Hepatocyte (in vitro differentiated cells): ENCODE measurements around the gene RTN4RL2. TPM values are rescaled to one million over a fixed set of nuclear protein-coding genes. Genes with fewer than 3 reads are reported as not detected.

Experiments
- DNase-seq: peaks from one replicate; pipeline ENCODE4 v3.0.0-alpha.2; 2016; ENCODE audit warnings: low spot score
- H2AFZ ChIP-seq: fragments of 200-600 bp; sonication (generic); 2 replicates; pipeline ENCODE4 v1.6.0; 2016; ENCODE audit warnings: antibody characterized with exemption, mild to moderate bottlenecking
- H3K27ac ChIP-seq: fragments of 200-600 bp; sonication (generic); 2 replicates; pipeline ENCODE4 v1.5.1; 2016; ENCODE audit warnings: mild to moderate bottlenecking
- H3K27me3 ChIP-seq: fragments of 200-600 bp; sonication (generic); 2 replicates; pipeline ENCODE4 v1.6.1; 2016
- H3K36me3 ChIP-seq: fragments of 200-600 bp; sonication (generic); replicated peaks from 2 replicates; pipeline ENCODE4 v1.5.1; 2016; ENCODE audit warnings: low read depth; ENCODE audit not compliant: insufficient read depth
- H3K4me1 ChIP-seq: fragments of 200-600 bp; sonication (generic); 2 replicates; pipeline ENCODE4 v1.5.1; 2016; ENCODE audit warnings: mild to moderate bottlenecking, moderate library complexity; ENCODE audit not compliant: insufficient read depth
- H3K4me2 ChIP-seq: fragments of 200-600 bp; sonication (generic); 2 replicates; pipeline ENCODE4 v1.6.0; 2016
- H3K4me3 ChIP-seq: fragments of 200-600 bp; sonication (generic); 2 replicates; pipeline ENCODE4 v1.5.1; 2016; ENCODE audit warnings: mild to moderate bottlenecking
- H3K79me2 ChIP-seq: fragments of 200-600 bp; sonication (generic); 2 replicates; pipeline ENCODE4 v1.6.0; 2017; ENCODE audit warnings: mild to moderate bottlenecking
- H3K9me2 ChIP-seq: fragments of 200-600 bp; sonication (generic); replicated peaks from 2 replicates; pipeline ENCODE4 v1.6.0; 2017; ENCODE audit warnings: mild to moderate bottlenecking; ENCODE audit not compliant: insufficient read depth
- H3K9me3 ChIP-seq: fragments of 200-600 bp; sonication (generic); 2 replicates; pipeline ENCODE4 v1.5.1; 2016; ENCODE audit warnings: low read depth, mild to moderate bottlenecking
- H4K20me1 ChIP-seq: fragments of 200-600 bp; sonication (generic); 2 replicates; pipeline ENCODE4 v1.6.0; 2016; ENCODE audit warnings: mild to moderate bottlenecking; ENCODE audit not compliant: insufficient read depth, poor library complexity, severe bottlenecking
- CTCF ChIP-seq: fragments of 200-600 bp; sonication (generic); IDR thresholded peaks from 2 replicates; pipeline ENCODE4 v1.5.1; 2016; ENCODE audit warnings: antibody characterized with exemption, mild to moderate bottlenecking; ENCODE audit not compliant: poor library complexity
- EZH2 ChIP-seq: fragments of 200-600 bp; sonication (generic); IDR thresholded peaks from 2 replicates; pipeline ENCODE4 v1.6.1; 2016; ENCODE audit warnings: antibody characterized with exemption, mild to moderate bottlenecking, borderline replicate concordance
- EZH2phosphoT487 ChIP-seq: fragments of 200-600 bp; sonication (generic); IDR thresholded peaks from one replicate; pipeline ENCODE4 v1.6.1; 2018; ENCODE audit warnings: antibody characterized with exemption, mild to moderate bottlenecking, low read depth, moderate library complexity; ENCODE audit not compliant: unreplicated experiment, severe bottlenecking
- WGBS: methylation state at CpG from one replicate; pipeline ENCODE4 v1.1.6; 2016; ENCODE audit warnings: low lambda C conversion rate; ENCODE audit errors: missing lambda C conversion rate; 5-methylcytosine and 5-hydroxymethylcytosine counted together
- polyA plus RNA-seq: library from polyadenylated mRNA; unstranded; fragments of >200 nt; fragmentation: Nextera tagmentation; extraction: Ambion mirVana; gene quantifications from 2 replicates; pipeline ENCODE4 v1.2.1, GENCODE V29; 2016
- total RNA-seq: library from RNA; depleted of rRNA; stranded (reverse); fragments of >200 nt; gene quantifications from 2 replicates; pipeline ENCODE4 v1.2.3, GENCODE V29; 2014

Gene RTN4RL2
- total and polyA plus RNA-seq, 2 experiments from 2014 or later: 2.4 to 10.6 TPM

- Histone ChIP-seq H3K4me3 (peak within 1 kb of the TSS; percentile 55), H3K27me3 (no peaks in the 10 kb centered on the region), H4K20me1 (no peaks in the 10 kb centered on the region), H3K27ac (peak within 1 kb of the TSS; percentile 86), H2AFZ (peak within 1 kb of the TSS; percentile 84), H3K4me1 (peaks cover 16% of the 10 kb centered on the region), H3K79me2 (no peaks in the 10 kb centered on the region), H3K36me3 (no peaks in the 10 kb centered on the region), H3K4me2 (peak within 1 kb of the TSS; percentile 85), H3K9me3 (no peaks in the 10 kb centered on the region), H3K9me2 (no peaks in the 10 kb centered on the region)
- TF ChIP-seq CTCF: no peak
- TF ChIP-seq EZH2: no peak
- TF ChIP-seq EZH2phosphoT487: no peak
- DNase-seq: peak; percentile 61
- 15% methylated on average over 29 of the region's 39 CpGs for WGBS
These were observed 33.2 kb upstream of the RTN4RL2 start, which contains the start of gene SLC43A3 for GRCh38 chr11:57426929-57427726. Gene SLC43A3, minus strand, starts transcription at chr11:57427121. Its CDS starts 949 bp downstream, at chr11:57426172.

DNA sequence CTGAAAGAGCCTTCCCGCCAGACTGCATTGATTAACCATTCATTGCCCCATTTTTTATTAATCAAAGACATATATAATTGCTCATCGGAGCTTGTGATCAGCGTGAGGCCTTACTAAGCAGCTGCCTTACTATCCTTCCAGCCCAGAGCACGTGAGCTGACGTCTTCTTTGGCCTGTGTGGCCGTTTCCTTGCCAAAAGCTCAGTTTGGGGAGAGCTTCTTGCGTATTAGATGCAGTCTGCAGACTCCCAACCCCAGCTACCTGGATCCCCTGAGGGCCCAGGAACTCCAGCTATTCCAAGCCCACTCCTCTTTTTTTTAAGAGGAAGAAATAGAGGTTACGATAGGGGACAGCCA is 32.6 kb upstream of the RTN4RL2 start:
- H3K27ac ChIP-seq: peak overlapping the region; percentile 86
- no peaks in the 10 kb centered on the region for H3K79me2 ChIP-seq
- no peak for DNase-seq
- H3K36me3 ChIP-seq: no peaks in the 10 kb centered on the region
- no peaks in the 10 kb centered on the region for H3K27me3 ChIP-seq
- no peak overlapping the region for H3K4me3 ChIP-seq
- peak overlapping the region; percentile 85 for H3K4me2 ChIP-seq
- H3K9me2 ChIP-seq: no peaks in the 10 kb centered on the region
- 93% methylated on average over 8 of the region's 8 CpGs for WGBS
- no peaks in the 10 kb centered on the region for H4K20me1 ChIP-seq
- H2AFZ ChIP-seq: peak overlapping the region; percentile 84
- no peak for TF ChIP-seq CTCF
- no peak for TF ChIP-seq EZH2
- no peak for TF ChIP-seq EZH2phosphoT487
- H3K4me1 ChIP-seq: peaks cover 16% of the 10 kb centered on the region
- no peaks in the 10 kb centered on the region for H3K9me3 ChIP-seq

DNA sequence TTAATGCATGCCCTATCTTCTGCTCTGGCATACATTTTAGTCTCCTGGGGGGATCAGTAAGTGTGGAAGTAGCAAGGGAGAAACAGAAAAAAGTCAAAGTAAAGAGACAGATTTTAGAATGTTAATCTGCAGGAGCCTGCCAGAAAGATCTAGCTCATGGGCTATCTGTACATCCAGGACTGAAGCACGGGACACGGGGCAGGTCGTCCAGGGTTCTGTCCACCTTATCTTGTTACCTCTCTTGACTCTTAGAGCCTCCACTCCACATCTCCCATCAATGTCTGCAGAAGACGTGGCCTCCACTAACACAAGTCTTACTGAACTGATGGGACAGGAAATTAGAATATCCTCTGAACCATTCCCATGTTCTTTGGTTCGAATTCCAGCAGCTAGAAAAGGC is 31.7 kb upstream of the RTN4RL2 start:
- no peak overlapping the region for H3K4me2 ChIP-seq
- no peaks in the 10 kb centered on the region for H3K9me3 ChIP-seq
- no peak overlapping the region for H3K27ac ChIP-seq
- peaks cover 16% of the 10 kb centered on the region for H3K4me1 ChIP-seq
- no peaks in the 10 kb centered on the region for H3K9me2 ChIP-seq
- WGBS: 75% methylated on average over 5 of the region's 5 CpGs
- no peak for DNase-seq
- H3K79me2 ChIP-seq: no peaks in the 10 kb centered on the region
- TF ChIP-seq EZH2 (no peak), CTCF (no peak), EZH2phosphoT487 (no peak)
- no peak overlapping the region for H3K4me3 ChIP-seq
- H3K27me3 ChIP-seq: no peaks in the 10 kb centered on the region
- no peak overlapping the region for H2AFZ ChIP-seq
- no peaks in the 10 kb centered on the region for H4K20me1 ChIP-seq
- no peaks in the 10 kb centered on the region for H3K36me3 ChIP-seq
